IPS-15b (cell line): ENCODE data around the gene ANGPTL2.

Experiments used
- H3K27me3 ChIP-seq: one replicate; pipeline ENCODE4 v1.6.1; 2013; ENCODE audit warnings: low read length; ENCODE audit not compliant: control insufficient read depth, insufficient read depth
- H3K36me3 ChIP-seq: one replicate; pipeline ENCODE4 v1.6.1; 2013; ENCODE audit warnings: low read length; ENCODE audit not compliant: control insufficient read depth, insufficient read depth
- H3K4me1 ChIP-seq: one replicate; pipeline ENCODE4 v1.6.1; 2013; ENCODE audit warnings: mild to moderate bottlenecking, low read length; ENCODE audit not compliant: control insufficient read depth, insufficient read depth
- H3K4me3 ChIP-seq: one replicate; pipeline ENCODE4 v1.5.1; 2013; ENCODE audit warnings: low read depth, low read length
- H3K9ac ChIP-seq: one replicate; pipeline ENCODE4 v1.6.1; 2013; ENCODE audit warnings: low read depth, mild to moderate bottlenecking, low read length
- H3K9me3 ChIP-seq: one replicate; pipeline ENCODE4 v1.6.1; 2013; ENCODE audit warnings: mild to moderate bottlenecking, low read length; ENCODE audit not compliant: control insufficient read depth, insufficient read depth

The ANGPTL2 gene

GRCh38 chr9:127162864-127163365, 40.5 kb upstream of the ANGPTL2 start:
- Histone ChIP-seq H3K4me3 (no peak overlapping the region), H3K4me1 (peaks cover 8% of the 10 kb centered on the region), H3K36me3 (no peaks in the 10 kb centered on the region), H3K27me3 (no peaks in the 10 kb centered on the region), H3K9me3 (no peaks in the 10 kb centered on the region), H3K9ac (no peak overlapping the region)

- Histone ChIP-seq H3K36me3 (no peaks in the 10 kb centered on the region), H3K4me1 (peaks cover 8% of the 10 kb centered on the region), H3K9me3 (no peaks in the 10 kb centered on the region), H3K27me3 (no peaks in the 10 kb centered on the region), H3K4me3 (no peak overlapping the region), H3K9ac (no peak overlapping the region)
Measured at GRCh38 chr9:127162046-127162863, 39.8 kb upstream of the ANGPTL2 start.

DNA sequence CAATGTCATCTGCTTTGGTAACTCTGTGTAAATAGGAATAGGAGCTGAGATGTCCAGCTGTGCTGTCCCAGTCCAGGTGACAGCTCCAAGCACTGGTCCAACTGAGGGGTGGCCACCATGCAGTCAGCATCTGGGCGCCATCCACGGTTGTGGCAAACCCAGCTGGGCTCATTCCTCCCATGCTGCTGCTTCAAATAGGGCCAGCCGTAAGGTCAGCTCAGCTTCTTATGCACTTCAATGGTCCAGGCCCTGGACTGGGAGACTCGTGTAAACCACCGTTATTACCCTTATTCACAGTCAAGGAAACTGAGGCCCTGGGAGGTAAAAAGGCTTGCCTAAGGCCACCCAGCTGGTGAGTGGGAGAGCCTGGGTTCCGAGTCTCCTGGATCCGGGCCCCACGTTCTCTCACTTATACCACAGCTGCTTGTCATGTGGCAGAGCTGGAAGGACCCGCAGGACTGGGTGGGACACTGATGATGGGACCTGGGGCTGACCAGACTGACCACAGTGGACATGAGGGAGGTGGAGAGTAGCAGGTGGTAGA, 38.7 kb upstream of the ANGPTL2 start:
- Histone ChIP-seq H3K36me3 (no peaks in the 10 kb centered on the region), H3K9ac (no peak overlapping the region), H3K4me3 (no peak overlapping the region), H3K9me3 (no peaks in the 10 kb centered on the region), H3K4me1 (peaks cover 8% of the 10 kb centered on the region), H3K27me3 (no peaks in the 10 kb centered on the region)

DNA sequence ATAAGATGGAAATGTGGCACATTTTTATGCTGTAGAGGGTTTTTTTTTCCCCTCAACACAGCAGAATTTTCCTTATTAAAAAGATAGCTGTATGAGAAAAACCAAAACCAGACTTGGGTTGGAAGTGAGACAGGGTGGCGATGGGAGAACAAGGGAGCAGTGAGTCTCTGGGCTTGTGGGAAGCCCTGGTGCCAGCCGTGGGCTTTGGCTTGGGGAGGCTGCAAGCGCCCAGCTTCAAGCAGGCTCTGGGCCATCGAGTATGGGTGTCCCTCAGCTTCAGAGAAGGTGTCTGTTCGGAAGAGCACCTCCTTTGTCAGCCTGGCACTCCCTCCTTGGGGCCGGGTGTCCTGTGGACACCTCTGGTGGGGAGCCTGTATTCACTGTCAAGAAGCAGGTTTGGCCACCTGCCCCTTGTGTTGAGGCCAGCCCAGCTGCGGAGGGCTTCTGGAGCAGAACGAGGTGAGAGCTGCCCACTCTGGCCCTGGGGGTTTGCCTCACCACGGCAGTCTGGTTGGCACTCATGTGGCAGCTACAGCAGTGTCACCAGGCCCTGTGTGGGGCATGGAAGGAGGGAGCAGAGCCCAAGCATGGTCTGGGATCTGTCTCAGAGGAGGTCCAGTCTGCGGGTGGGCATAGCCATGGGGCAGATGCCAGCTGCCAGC, 37.6 kb upstream of the ANGPTL2 start:
- no peaks in the 10 kb centered on the region for H3K9me3 ChIP-seq
- peaks cover 8% of the 10 kb centered on the region for H3K4me1 ChIP-seq
- H3K9ac ChIP-seq: no peak overlapping the region
- H3K4me3 ChIP-seq: no peak overlapping the region
- H3K27me3 ChIP-seq: no peaks in the 10 kb centered on the region
- H3K36me3 ChIP-seq: no peaks in the 10 kb centered on the region

DNA sequence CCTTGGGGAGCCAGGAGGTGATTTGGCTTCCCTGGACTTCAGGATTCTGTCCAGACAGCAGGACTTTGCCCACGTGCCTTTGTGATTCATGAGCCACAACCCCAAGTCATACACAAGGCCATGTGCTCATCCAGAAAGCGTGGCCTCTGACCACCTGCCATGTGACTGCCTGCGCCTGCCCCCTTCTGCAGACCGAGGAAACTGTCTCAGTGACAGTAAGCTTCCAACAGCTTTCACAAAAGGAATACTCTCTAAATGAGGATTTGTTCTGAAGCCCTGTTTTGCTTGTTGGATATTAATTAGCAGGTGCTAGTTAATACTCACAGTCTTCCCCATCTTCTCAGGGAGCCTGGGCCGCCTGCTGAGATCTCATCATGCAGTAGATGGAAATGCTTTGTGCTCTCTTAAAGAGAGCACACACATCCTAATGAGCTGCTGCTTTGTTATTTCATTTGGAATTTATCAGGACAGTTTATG, 36.9 kb upstream of the ANGPTL2 start:
- Histone ChIP-seq H3K4me3 (no peak overlapping the region), H3K4me1 (peaks cover 8% of the 10 kb centered on the region), H3K36me3 (no peaks in the 10 kb centered on the region), H3K9ac (no peak overlapping the region), H3K27me3 (no peaks in the 10 kb centered on the region), H3K9me3 (no peaks in the 10 kb centered on the region)

GRCh38 chr9:127158786-127159324, 36.4 kb upstream of the ANGPTL2 start:
- Histone ChIP-seq H3K9ac (no peak overlapping the region), H3K4me3 (no peak overlapping the region), H3K9me3 (no peaks in the 10 kb centered on the region), H3K36me3 (no peaks in the 10 kb centered on the region), H3K4me1 (peaks cover 8% of the 10 kb centered on the region), H3K27me3 (no peaks in the 10 kb centered on the region)

GRCh38 chr9:127155314-127155960, 33.0 kb upstream of the ANGPTL2 start:
- no peaks in the 10 kb centered on the region for H3K36me3 ChIP-seq
- no peak overlapping the region for H3K4me3 ChIP-seq
- no peaks in the 10 kb centered on the region for H3K9me3 ChIP-seq
- no peak overlapping the region for H3K9ac ChIP-seq
- H3K27me3 ChIP-seq: no peaks in the 10 kb centered on the region
- peaks cover 8% of the 10 kb centered on the region for H3K4me1 ChIP-seq

DNA sequence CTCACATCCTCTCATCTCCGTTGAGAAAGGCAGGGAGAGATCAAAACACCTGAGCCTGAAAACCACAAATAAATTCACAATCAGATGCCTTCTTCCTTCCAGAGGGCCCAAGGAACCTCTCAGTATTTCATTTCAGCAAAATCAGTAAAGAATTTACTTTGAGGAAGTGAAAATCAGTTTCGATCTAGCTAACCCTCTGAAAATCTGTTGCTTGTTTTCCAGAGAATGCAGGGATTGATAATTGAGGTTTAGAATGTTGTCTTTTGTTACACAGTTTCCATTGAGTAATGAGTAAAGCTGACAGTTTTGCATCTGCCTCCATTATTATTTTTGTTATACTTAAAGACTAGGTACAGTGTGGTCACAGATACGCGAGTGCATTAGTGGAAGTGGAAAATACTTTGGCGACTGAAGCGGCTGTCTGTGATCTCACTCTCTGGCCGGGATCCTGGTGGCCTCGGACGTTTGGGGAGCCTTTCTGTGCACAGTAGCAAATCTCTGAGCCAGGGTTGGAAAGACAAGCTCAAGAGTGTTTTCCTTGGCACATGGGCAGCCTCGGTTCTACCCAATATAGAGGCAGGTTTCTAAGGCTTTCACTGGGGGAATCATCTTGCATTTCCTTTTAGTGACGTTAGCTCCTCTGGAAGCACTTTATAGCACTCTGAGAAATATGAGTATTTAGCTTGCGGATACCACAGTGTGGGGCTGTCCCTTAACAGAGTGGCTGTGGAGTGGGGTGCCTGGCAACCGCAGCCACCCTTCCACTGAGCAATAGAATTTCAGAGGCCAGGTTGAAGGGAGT, 32.2 kb upstream of the ANGPTL2 start:
- no peaks in the 10 kb centered on the region for H3K9me3 ChIP-seq
- H3K4me1 ChIP-seq: peaks cover 5% of the 10 kb centered on the region
- H3K9ac ChIP-seq: no peak overlapping the region
- no peaks in the 10 kb centered on the region for H3K27me3 ChIP-seq
- no peak overlapping the region for H3K4me3 ChIP-seq
- H3K36me3 ChIP-seq: no peaks in the 10 kb centered on the region

DNA sequence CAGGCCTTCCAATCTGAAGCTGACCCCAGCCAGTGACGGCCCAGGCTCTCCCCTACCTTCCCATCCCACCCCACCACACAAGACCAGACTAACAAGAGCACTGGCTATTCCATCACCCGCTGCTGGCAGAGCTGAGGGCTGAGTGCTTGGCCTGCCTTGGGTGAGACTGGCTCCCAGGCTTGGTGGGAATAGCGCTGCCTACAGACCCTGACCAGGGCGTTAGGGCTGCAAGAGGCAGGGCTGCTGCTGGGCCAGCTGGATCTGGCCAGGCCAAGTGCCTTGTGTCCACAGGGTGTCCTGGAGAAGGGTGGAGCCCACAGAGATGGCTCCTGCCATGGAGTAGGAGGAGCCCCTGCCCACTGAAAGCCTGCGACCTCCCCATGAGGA, 31.6 kb upstream of the ANGPTL2 start:
- H3K36me3 ChIP-seq: no peaks in the 10 kb centered on the region
- peaks cover 2% of the 10 kb centered on the region for H3K4me1 ChIP-seq
- no peak overlapping the region for H3K4me3 ChIP-seq
- H3K9ac ChIP-seq: no peak overlapping the region
- H3K9me3 ChIP-seq: no peaks in the 10 kb centered on the region
- no peaks in the 10 kb centered on the region for H3K27me3 ChIP-seq

- no peak overlapping the region for H3K4me3 ChIP-seq
- H3K27me3 ChIP-seq: no peaks in the 10 kb centered on the region
- H3K9me3 ChIP-seq: no peaks in the 10 kb centered on the region
- no peaks in the 10 kb centered on the region for H3K4me1 ChIP-seq
- no peak overlapping the region for H3K9ac ChIP-seq
- no peaks in the 10 kb centered on the region for H3K36me3 ChIP-seq
Measured at GRCh38 chr9:127153501-127153900, 31.1 kb upstream of the ANGPTL2 start.
